K562 (cell line): ENCODE data around the gene CHIC2.

Source experiments
- EP300 ChIP-seq: IDR thresholded peaks from 2 replicates; pipeline ENCODE4 v1.6.1; 2012; ENCODE audit warnings: low read length, improper control_type of control experiment
- NR4A1 ChIP-seq, 2 experiments: fragments of 250-450 bp in 1 of 2; fragments of 450-650 bp in 1 of 2; sonication (Bioruptor Pico) in 1 of 2; IDR thresholded peaks; 2 replicates each; pipeline versions ENCODE4 v1.4.0 to v1.6.1; 2016 to 2020; ENCODE audit warnings: mild to moderate bottlenecking in 2 of 2, missing compliant biosample characterization in 1 of 2, missing genetic modification characterization in 1 of 2, moderate library complexity in 1 of 2
- RFX1 ChIP-seq: fragments of 450-650 bp; IDR thresholded peaks from 2 replicates; pipeline ENCODE4 v1.6.1; 2016; ENCODE audit warnings: mild to moderate bottlenecking, moderate library complexity
- ZBTB49 ChIP-seq: sonication (generic); formaldehyde crosslinking; IDR thresholded peaks from 2 replicates; pipeline ENCODE4 v1.8.0; 2022; ENCODE audit warnings: missing genetic modification reagents, mild to moderate bottlenecking, borderline replicate concordance

DNA sequence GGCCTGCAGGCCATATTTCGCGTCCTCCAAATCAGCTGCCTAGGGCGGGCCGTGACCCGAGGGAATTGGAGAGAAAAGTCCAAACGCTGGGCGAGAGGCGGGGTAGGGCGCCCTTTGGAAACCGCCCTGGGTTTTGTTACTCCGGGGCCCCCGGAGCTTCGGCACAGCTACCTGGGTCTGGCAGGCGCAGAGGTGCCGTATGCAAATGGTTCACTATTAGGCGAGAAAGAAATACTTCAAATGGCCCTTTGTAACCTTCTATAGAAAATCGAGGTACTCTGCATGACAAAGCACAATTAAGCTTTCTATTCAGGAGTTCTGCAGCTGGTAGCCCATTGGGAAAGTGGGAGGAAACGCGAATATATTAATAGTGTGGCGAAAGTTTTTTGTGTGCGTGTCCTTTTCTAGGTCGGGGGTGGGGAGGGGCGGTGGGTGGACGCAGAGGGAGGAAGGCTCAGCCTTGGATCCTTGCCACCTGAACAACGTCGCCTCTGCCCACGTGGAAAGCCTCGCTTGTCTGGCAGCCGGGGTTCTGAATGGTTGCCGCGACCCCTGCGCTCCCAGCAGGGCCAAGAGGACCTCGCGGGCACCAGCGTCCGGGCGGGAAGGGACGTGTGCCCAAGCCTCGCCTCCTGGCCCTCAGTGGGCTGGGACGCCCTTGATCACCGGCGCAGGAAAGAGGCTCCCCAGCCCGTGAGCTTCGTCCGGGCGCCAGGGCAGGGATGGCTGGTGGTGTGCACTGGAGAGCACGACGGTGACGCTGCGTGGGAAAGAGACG is 45.0 kb upstream of the CHIC2 start:
- TF ChIP-seq ZBTB49 (CRISPR knock-in tag): no peak
- no peak for TF ChIP-seq EP300
- TF ChIP-seq RFX1: no peak
- TF ChIP-seq NR4A1 (CRISPR knock-in tag; IDR thresholded peaks at IDR 0.05): no peak
- no peak for TF ChIP-seq NR4A1 (tag; IDR thresholded peaks at IDR 0.05)
